ENCODE data around the gene TUBB. TPM values are rescaled to one million over a fixed set of nuclear protein-coding genes. Genes with fewer than 3 reads are reported as not detected.

TUBB gene
- polyA plus RNA-seq, 3 donors = 1,231 to 1,298 (median 1,262) TPM

DNA sequence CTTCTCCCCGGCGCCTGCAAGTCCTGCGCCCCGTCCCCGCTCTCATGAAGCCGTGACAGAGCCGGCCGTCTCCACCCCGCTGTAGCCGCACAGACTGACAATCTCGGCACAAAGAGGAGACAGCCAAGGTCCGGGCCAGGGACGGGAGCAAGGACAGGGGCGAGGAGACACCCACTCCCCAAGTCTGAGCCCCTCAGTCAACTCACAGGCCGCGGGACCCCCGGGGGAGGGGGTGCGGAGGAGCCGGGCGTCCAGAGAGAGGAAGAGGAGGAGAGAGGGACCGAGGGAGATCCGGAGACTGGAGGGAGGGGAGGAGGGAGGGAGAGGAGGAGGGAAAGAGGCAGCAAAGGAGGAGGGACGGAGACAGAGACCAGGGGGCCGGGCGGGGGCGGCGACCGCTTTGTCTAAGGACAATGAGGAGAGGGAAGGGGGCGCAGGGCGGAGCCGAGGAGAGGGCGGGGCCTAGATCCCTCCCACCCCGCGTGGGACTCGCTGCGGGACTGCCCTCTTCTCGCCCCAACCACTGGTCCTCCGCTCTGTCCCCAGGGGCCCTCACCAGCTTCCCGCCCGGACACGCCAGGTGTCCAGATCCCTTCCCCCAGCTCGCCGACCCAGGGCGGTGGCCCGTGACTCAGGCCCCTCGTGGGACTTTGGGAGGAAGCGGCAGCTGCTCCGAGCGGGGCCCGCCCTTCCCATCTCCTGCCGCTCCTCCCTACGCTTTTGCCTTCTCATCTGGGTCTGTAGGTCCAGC, 33.1 kb upstream of the TUBB start:
- peak; percentile 65 to 80 (median 79) for DNase-seq (ENCODE audit: low read depth in 3 of 3, low spot score in 2 of 3)

DNA sequence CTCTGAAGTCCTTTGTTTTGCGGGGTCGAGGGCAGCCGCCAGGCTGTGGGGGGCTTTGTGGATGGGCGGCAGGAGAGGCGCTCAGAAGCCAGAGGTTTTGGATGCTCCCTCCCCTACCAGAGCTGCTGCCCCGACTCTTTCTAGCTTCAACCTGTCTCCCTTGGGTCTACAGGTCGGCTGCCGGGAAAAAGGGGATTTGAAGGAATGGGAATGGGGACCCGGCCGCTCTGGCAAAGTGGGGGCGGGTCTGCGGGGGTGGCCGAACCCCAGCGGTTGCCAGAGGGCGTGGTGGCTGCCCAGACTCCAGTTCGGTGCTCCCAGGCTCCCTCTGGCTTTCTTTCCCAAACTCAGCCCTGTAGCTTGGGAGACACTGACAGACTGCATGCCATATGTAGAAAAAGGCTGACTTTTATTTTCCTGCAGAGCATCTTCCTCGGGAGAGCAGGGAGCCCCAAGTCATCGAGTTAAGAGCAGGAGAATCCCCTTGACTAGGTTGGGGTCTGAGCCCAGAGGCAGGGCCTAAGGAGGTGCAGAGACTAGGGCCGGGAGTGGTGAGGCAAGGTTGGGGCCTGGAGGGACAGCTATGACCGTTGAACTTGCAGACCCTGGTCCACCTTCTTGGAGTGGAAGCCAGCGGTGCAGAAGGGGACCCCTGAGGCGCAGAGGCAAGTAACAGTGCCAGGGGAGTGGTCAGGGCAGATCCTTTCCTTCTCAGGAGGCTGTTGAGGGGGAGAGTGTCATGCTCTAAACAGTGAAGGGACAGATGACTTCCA, 32.3 kb upstream of the TUBB start:
- no peak for DNase-seq (ENCODE audit: low read depth in 3 of 3, low spot score in 2 of 3)

DNA sequence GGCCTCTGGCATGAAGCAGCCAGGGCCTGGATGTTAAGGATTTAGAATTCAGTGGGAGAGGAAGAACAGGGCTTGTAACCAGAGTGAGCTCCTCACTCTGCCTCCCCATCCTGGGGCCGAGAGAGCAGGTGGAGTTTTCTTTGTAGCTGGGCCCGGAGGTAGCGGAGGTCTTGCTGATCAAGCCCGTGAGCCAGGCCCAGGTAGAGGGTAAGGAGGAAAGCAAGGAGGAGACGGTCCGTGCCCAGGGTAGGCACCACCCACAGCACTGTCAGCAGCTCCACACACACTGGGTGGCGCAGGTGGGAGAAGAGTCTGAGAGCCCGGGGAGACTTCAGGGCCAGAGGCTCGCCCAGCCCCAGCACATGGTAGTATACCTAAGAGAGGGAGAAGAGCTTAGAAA, 31.6 kb upstream of the TUBB start:
- DNase-seq (ENCODE audit: low read depth in 3 of 3, low spot score in 2 of 3) = no peak

DNA sequence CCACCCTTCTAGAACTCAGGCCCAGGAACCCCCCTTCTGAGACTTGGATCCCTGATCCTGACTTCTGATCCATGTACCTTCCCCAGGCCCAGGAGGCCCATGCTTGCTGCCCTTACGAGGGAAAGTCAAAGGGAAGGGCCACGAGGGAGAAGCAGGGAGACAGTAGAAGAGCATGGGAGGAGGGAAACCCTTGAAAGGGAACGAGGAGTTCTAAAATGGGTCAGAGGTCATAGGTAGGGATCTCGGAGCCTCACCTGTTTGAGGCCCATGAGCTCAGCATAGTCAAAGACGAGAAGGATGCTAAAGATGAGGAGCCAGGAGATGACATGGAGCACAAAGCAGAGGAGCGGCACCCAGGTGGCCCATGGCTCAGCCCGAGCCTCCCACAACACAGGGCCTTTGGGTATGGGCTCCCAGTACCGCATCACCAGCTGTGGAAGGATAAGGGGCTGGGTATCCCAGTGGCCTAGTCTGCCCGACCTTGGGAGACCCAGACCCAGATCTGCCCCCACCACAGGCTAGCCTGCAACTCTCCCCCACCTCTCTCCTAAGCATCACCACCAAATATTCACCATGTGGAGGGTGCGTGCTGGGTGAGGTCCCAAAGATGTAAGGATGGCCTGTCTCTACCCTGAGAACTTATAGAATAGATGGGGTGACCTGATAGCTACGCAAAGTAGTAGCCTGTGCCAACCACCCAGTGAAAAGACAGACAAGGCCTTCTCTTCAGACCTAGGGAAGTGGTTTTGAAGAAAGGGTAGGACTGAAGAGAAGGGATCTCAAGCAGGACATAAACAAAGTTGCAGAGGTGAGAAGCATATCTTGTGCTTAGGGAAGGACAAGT, 30.9 kb upstream of the TUBB start:
- DNase-seq (ENCODE audit: low read depth in 3 of 3, low spot score in 2 of 3) = no peak

DNA sequence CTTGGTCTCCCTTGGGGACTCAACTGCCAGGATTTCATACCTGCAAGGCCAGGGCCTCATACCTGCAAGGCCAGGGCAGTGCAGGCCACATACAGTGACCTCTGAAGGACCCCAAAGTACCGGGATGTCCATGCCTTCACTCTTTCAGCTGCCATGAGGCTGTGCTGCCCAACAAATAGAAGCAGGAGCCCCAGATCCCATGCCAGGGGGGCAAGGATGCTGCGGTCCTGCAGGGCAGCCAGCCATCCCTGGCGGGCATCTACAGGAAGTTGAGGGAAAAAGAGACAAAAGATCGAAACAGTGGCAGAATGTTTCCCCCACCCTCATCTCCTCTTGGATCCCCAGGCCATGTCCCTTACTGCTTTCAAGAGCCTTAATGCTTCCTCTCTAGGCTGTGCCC, 30.2 kb upstream of the TUBB start:
- DNase-seq (ENCODE audit: low read depth in 3 of 3, low spot score in 2 of 3) = no peak

DNA sequence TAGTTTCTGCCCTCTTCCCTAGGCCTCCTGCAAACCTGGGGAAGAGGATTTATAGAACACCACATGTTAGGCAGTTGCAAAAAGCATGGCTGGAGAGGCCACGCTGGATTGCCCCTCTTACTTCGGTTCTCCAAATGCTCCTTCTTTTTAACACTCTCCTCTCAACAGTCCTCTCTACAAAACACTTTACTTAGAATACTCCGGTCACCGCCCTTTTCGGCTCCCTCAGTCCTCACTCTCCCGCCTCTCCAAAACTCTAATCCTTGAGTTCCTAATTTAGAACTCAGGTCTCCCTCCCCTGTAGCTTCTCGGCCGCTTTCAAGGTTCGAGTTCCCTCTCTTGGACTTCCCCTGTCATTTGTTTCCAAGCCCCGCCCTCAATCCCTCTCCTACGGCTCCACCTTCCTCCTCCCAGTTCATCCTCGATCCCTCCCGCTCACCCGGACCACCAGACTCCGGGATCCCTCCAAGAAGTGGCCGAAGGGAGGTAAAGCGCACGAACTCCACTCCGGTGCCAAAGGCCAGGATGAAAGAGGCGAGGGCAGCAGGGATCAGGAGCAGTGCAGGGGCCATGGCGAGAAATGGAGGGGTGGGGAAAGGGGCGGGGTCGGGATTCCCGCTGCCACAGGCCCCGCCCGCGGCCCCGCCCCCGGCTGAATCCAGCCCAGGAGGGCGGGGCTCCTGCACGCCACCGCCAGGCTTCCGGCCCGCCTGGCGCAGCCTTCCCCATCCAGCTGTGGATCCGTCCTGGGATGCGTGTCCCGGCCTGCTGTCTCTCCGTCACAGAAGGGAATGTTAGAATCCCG, 29.5 kb upstream of the TUBB start, which contains the start of gene NRM:
Gene NRM, minus strand, starts transcription at position 582 of the 805 bp plus-strand sequence. Its CDS starts 10 bp downstream, at position 572.
- DNase-seq (ENCODE audit: low read depth in 3 of 3, low spot score in 2 of 3) = peak; percentile 80 to 84 (median 82)

DNA sequence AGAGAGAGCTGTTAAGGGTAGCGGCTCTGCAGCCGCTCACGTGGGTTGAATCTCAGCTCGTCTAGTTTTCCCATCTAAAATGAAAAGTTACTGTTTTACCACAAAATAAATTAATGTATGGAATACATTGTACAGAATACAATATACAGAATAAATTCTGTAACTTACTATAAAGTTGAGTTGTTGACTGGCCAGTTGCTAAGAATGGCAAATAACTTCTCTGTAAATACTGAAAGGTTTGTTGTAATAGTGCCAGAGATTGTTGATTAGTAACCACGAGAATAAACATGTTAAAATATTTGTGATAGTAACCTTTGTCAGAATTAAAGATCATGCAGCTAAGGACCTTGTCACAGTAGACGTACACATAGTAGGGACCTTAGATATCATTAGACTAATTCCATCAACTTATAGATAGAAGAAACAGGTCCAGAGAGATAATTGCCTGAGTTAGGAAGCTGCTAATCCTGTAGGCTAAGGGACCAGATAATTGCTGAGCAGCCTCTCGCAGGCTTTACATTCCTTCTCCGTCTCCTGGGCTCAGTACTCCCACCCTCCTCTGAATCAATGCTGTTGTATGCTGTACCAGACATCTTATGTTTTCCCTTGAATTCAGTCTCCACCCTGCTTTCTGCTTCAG, 28.8 kb upstream of the TUBB start:
- DNase-seq (ENCODE audit: low read depth in 3 of 3, low spot score in 2 of 3) = no peak

DNA sequence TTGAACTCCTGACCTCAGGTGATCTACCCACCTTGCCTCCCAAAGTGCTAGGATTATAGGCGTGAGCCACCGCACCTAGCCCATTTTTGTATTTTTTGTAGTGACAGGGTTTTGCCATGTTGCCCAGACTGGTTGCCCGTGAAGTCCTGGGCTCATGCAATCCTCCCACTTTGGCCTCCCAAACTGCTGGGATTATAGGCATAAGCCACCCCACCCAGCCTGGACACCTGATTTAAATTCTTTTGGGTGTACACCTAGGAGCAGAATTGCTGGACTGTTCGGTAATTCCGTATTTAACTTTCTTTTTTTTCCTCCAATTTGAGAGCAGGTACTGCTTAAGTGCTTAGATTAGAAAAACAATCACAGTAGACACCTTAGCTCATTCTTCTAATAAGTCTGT, 23.7 kb upstream of the TUBB start:
- DNase-seq (ENCODE audit: low read depth in 3 of 3, low spot score in 2 of 3) = no peak

DNA sequence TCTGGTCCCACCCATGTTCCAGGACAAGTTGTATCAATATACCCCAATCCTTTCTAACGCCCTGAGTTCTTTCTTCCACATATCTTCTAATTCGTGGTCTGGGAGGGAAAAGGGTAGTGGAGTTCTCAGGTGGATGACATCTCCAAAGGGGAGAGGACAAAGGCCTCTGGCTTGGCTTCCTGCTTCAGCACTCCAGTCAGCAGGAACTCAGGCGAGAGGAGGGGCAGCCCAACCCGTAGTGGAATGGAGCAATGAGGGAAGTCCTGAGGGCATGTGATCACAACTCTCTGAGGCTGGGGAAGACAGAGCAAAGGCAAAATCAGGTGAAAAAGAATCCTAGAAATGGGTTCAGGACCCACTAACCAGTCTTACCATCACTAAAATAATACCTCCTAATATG, 19.8 kb upstream of the TUBB start:
- DNase-seq (ENCODE audit: low read depth in 3 of 3, low spot score in 2 of 3) = no peak

DNA sequence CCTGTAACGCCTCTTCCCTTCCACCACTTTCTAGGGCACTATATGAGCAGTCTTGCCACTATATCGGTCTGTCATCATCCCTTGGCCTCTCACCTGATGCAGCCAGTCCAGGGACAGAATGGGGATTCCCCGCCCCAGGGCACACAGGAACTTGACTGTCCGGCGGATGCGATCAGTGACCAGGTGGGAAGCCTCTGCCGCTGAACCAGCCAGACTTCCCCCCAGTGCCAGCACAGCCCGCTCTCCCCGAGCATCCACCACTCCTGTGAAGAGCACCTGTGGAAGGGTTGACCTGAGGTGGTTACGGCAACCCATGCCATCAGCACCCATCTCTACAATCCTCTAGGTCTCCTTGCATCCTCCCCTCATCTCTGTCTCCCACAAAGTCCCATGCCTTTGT, 17.1 kb upstream of the TUBB start:
- DNase-seq (ENCODE audit: low read depth in 3 of 3, low spot score in 2 of 3) = no peak

DNA sequence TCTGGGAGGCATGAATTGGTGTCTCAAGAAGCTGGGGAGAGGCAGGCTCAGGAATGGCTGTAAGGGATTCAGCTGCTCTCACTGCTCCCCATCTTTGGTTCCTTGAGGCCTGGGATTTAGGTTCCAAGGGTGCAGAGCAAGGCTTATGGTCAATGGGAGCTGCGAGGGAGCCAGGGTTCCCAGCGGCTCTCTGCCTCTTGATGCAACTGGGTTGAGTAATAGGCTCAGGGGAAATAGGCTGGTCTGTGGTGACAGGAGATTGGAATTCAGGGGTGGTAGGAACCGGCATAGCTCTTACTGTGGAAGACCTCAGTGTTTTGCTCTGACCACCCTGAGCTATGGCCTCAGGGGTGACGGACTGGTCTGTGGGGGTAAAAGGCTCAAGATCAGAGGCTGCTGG, 16.3 kb upstream of the TUBB start:
- DNase-seq (ENCODE audit: low read depth in 3 of 3, low spot score in 2 of 3) = no peak

DNA sequence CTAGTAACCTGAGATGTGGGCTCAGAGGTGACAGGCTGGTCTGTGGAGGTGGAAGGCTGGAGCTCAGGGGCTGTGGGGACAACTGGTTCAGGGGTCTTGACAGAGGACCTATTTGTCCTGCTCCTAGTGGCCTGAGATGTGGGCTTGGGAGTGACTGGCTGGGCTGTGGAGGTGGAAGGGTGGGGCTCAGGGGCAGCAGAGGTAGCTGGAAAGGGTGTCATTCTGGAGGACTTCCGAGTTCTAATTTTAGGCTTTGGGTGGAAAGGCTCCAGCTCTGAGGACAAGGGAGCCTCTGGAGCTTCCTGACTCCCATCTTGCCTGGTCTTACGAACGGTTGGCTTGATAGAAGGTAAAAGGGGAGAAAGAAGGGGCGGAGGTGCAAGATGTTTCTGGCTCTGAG, 14.5 kb upstream of the TUBB start:
- DNase-seq (ENCODE audit: low read depth in 3 of 3, low spot score in 2 of 3) = no peak

DNA sequence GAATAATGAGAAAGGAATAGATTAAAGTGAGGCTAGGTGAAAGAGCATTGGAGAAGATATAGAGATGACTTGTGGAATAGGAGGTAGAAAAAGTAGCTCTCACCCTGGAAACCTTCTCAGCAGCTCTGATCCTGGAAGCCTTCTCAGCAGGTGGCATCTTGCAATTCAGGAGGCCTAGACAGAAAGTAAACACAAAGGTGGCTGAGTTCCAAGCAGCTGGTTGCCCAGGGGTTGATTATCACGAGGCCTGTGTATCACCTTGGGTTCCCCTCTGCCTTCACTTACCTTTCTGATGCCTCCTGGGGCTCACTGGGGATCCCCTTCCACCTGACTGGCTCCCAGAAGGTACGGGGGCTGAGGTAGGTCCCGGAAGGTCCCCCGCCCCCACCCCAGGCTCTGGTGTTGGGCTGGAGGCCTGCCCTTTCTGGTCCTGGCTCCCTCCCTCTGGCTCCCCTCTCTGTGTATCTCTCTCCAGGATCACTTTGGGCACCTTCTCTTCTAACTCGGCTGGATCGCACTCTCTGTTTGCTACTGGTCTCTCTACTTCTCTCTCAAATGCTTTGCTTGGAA, 12.8 kb upstream of the TUBB start:
- DNase-seq (ENCODE audit: low read depth in 3 of 3, low spot score in 2 of 3) = no peak

DNA sequence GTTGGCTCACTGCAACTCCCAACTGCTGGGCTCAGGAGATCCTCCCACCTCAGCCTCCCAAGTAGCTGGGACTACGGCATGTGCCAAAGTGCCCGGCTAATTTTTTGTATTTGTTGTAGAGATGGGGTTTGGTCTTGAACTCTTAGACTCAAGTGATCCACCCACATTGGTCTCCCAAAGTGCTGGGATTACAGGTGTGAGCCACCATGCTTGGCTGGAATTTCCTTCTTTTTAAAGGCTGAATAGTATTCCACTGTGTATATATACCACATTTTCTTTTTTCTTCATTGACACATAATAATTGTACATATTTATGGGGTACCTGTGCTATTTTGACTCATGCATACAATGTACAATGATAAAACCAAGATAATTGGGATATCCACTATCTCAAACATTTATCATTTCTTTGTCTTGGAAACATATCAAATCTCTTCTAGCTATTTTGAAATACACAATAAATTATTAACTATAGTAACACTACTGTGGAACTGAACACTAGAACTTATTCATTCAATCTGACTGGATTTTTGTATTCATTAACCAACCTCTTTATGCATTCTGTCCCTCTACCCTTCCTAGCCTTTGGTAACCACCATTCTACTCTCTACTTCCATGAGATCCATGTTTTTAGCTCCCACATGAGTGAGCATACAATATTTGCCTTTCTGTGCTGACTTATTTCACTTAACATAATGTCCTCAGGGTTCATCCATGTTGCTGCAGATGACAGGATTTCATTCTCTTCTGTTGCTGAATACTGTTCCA, 10.9 kb upstream of the TUBB start:
- no peak for DNase-seq (ENCODE audit: low read depth in 3 of 3, low spot score in 2 of 3)

DNA sequence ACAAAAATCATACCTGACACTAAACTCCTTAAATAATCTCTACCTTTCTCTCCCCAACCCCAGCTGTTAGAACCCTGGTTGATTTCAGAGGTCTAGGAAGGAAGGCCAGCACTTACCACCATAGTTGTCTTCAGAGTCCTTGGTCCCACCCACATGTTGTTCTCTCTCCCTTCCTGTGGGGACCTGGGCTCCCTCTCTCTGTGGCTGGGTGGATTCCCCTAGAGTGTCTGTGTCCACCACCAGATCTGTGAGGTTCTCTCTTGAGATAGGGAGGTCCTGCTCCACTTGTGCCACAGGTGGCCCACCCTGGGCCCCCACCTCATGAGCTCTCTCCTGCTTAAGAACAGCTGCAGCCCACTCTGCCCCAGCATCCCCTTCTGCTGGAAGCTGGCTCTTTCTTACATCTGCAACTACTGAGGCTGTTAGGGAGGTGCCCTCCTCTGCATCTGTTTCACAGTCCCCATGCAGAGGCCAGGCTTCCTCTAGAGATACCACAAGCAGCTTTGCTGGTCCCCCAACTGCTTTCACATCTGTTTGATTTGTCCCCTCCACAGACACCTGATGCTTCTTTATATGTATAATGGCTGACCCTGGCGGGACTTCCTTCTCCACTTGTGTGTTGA, 8.3 kb upstream of the TUBB start:
- DNase-seq (ENCODE audit: low read depth in 3 of 3, low spot score in 2 of 3) = no peak

DNA sequence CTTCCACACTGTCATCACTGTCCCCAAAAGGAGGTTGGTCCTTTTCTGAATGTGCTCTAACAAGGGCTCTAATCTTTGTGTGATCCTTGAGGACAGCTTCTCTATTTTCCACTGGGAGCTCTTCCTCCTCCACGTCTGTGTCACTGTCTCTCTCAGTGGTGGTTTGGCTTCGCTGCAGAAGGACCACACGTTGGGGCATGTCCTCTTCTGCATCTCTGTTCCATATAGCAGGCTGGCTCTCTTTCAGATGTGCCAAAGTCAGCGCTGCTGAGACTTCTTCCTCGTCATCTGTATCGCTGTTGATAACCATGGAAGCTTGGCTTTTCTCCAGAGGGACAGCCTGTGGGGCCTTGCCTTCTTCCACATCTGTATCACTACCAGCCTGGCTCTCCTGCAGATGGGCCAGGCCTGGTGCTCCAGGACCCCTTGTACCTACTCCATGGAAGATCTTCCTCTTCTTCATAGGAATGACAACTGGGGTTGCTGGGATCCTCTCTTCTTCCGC, 7.7 kb upstream of the TUBB start:
- no peak for DNase-seq (ENCODE audit: low read depth in 3 of 3, low spot score in 2 of 3)

DNA sequence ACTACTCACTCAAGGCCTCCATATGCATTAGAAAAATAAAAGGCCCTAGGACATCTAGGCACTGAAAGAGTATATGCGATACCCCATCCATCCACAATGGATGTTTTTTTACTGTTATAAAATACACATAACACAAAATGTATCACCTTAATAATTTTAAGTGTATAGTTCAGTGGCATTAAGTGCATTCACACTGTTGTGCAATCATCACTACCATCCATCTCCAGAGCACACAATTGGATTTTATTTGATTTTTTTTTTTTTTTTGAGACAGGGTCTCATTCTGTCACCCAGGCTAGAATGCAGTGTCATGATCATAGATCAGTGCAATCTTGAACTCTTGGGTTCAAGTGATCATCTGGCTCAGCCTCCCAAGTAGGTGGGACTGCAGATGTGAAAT, 5.9 kb upstream of the TUBB start:
- no peak for DNase-seq (ENCODE audit: low read depth in 3 of 3, low spot score in 2 of 3)

DNA sequence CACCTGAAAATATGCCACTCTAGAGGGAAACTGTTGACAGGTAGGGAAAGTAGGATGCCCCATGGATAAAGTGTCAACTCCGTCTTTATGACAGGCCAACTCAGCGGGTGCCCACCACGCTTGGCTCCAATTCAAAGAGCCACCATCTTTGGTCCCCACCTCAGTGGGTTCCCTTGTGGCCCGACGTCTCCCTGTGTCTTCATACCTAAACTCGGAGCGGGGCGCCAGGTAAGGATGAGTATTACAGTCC, 3.3 kb upstream of the TUBB start:
- DNase-seq (ENCODE audit: low read depth in 3 of 3, low spot score in 2 of 3) = no peak
